GM12891 (cell line): ENCODE measurements around the gene EZH1.

Source experiments
- DNase-seq: peaks from one replicate; pipeline ENCODE4 v3.0.0; 2011; ENCODE audit warnings: low spot score; ENCODE audit not compliant: insufficient read length
- FAIRE-seq: peaks from 2 replicates; lab custom pipeline; 2011; peaks lifted over from hg19 to GRCh38; lab: Jason Lieb, UNC
- PAX5 ChIP-seq: IDR thresholded peaks from 2 replicates; pipeline ENCODE4 v1.6.1; 2011; ENCODE audit warnings: low read length, moderate library complexity, mild to moderate bottlenecking; ENCODE audit not compliant: insufficient read depth, severe bottlenecking
- POLR2A ChIP-seq: IDR thresholded peaks from 2 replicates; pipeline ENCODE4 v1.6.1; 2011; ENCODE audit warnings: low read depth, low read length, control low read depth
- POLR2AphosphoS5 ChIP-seq: IDR thresholded peaks from 2 replicates; pipeline ENCODE4 v1.6.1; 2011; ENCODE audit warnings: low read depth, low read length, control low read depth
- POU2F2 ChIP-seq: IDR thresholded peaks from 2 replicates; pipeline ENCODE4 v1.6.1; 2011; ENCODE audit warnings: low read depth, mild to moderate bottlenecking, control low read depth, low read length, moderate library complexity
- SPI1 ChIP-seq: IDR thresholded peaks from 2 replicates; pipeline ENCODE4 v1.6.1; 2011; ENCODE audit warnings: low read depth, low read length, control low read depth
- TAF1 ChIP-seq: IDR thresholded peaks from 2 replicates; pipeline ENCODE4 v1.6.1; 2011; ENCODE audit warnings: low read depth, low read length, control low read depth

EZH1 gene

GRCh38 chr17:42694524-42694923 lies 50.3 kb downstream of the EZH1 start:
- no peak for TF ChIP-seq TAF1
- no peak for TF ChIP-seq POU2F2
- no peak for TF ChIP-seq POLR2AphosphoS5
- no peak for TF ChIP-seq PAX5
- DNase-seq, result no peak
- peak; percentile 61 for FAIRE-seq

GRCh38 chr17:42692489-42692888 lies 52.4 kb downstream of the EZH1 start:
- TF ChIP-seq TAF1 (no peak), POLR2A (no peak), SPI1 (no peak), POU2F2 (no peak), PAX5 (no peak), POLR2AphosphoS5 (no peak)
- peak; percentile 5 for DNase-seq
- no peak for FAIRE-seq

DNA sequence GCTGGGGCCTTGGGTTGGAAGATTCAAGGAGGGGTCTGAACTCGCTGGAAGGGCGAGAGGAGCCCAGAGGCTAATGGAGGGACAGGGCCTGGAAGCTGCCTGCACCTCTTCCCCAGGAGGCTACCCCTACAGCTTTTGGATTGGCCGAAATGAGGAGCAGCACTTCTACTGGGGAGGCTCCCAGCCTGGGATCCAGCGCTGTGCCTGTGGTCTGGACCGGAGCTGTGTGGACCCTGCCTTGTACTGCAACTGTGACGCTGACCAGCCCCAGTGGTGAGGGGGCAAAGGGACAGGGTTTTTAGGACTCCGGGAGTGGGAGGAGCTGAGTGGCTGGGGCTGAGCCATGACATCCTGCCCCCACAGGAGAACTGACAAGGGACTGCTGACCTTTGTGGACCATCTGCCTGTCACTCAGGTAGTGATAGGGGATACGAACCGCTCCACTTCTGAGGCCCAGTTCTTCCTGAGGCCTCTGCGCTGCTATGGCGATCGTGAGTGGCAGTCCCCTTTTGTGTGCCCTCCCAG lies 53.8 kb downstream of the EZH1 start:
- FAIRE-seq, result no peak
- TF ChIP-seq TAF1 (no peak), PAX5 (no peak), POLR2AphosphoS5 (no peak)
- peak; percentile 15 for DNase-seq

DNA sequence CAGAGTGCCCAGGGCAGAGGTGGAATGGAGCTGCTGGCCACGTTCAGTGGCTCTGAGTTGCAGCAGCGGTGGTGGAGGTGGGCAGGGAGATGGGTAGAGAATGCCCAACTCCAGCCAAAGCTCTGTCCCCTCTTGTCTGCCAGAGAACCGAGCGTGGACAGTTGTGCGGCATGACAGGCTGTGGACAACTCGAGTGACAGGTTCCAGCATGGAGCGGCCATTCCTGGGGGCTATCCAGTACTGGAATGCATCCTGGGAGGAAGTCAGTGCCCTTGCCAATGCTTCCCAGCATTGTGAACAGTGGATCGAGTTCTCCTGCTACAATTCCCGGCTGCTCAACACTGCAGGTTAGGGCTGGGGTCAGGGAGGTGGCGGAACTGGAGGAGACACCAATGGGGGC lies 54.2 kb downstream of the EZH1 start:
- no peak for FAIRE-seq
- DNase-seq, result peak; percentile 1

DNA sequence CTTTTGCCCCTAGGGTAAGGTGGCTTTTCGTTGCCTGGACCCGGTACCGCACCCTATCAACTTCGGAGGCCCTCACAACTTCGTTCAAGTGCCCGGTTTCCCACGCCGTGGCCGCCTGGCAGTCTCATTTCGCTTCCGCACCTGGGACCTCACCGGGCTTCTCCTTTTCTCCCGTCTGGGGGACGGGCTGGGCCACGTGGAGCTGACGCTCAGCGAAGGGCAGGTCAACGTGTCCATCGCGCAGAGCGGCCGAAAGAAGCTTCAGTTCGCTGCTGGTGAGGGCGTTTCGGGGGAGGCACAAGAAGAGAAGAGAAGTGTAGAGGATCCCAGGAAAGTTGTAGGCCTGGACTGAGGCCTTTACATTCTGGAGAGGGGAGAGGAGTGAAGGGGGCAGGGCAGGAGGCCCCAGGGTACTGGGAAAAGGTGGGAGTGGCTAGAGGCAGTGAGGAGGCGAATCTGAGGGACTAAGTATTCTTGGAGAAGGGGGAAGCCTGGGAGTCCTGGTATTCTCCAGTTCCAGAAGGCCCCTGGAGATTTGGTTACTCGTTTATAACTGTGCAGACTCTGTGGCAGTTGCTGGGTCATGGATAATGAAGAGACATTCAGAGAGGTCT lies 57.0 kb downstream of the EZH1 start:
- DNase-seq (no peak), FAIRE-seq (no peak)
- TF ChIP-seq TAF1, result no peak
- TF ChIP-seq SPI1, result no peak
- no peak for TF ChIP-seq POU2F2
- TF ChIP-seq PAX5, result no peak
- no peak for TF ChIP-seq POLR2A
- TF ChIP-seq POLR2AphosphoS5, result no peak

More for the DNA sequence above, 54.2 kb downstream of the EZH1 start:
- TF ChIP-seq TAF1, result no peak
- TF ChIP-seq POLR2AphosphoS5, result no peak
- TF ChIP-seq POLR2A, result no peak
- no peak for TF ChIP-seq POU2F2
- TF ChIP-seq SPI1, result no peak
- TF ChIP-seq PAX5, result no peak

DNA sequence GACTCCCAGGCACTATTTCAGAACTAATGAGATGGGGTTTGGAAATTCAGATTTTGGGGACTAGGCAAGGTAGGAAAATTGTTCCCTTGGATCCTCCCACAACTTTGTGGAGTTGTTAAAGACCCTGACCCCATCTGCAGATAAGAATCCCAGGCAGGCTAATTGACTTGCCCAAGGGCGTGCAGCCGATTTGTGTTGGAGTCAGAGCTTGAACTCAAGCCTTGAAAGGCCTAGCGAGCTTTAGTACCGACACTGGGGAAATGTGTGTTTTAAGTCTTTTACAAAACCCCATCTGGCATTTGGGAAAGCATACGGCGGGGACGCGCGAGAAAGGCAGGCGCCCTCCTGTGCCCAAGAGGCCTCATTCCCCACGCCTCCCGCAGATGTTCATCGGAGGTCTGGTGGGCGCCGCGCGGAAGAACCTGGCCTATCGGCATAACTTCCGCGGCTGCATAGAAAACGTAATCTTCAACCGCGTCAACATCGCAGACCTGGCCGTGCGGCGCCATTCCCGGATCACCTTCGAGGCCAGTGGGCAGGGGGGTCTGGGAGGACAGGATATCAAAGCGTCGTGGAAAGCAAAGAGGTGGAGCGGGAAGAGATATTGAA lies 58.2 kb downstream of the EZH1 start:
- TF ChIP-seq POLR2A (no peak), POLR2AphosphoS5 (no peak), SPI1 (no peak), TAF1 (no peak), POU2F2 (no peak), PAX5 (no peak)
- DNase-seq, result no peak
- FAIRE-seq, result no peak

GRCh38 chr17:42685831-42686230 lies 59.0 kb downstream of the EZH1 start:
- FAIRE-seq (no peak), DNase-seq (no peak)
- TF ChIP-seq POU2F2, result no peak
- no peak for TF ChIP-seq POLR2A
- TF ChIP-seq POLR2AphosphoS5, result no peak
- TF ChIP-seq TAF1, result no peak
- no peak for TF ChIP-seq SPI1
- TF ChIP-seq PAX5, result no peak

DNA sequence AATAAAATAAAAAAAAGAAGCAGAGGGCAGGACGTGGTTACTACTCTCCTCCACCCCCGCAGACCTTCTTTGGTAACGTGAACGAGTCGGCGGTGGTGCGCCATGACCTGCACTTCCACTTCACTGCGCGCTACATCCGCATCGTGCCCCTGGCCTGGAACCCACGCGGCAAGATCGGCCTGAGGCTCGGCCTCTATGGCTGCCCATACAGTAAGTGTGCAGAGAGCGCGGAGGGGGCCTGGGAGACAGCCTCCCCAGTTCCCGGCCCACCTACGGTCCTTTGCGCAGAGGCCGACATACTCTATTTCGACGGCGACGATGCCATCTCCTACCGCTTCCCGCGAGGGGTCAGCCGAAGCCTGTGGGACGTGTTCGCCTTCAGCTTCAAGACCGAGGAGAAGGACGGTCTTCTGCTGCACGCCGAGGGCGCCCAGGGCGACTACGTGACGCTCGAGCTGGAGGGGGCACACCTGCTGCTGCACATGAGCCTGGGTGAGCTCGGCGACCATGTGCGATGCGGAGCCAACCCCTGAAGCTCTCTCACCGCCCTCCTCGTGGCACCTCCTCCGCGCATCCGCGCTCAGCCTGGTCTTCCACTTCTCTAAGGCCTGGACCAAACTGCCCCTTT lies 59.8 kb downstream of the EZH1 start:
- FAIRE-seq, result peak; percentile 28
- TF ChIP-seq POU2F2, result no peak
- TF ChIP-seq POLR2AphosphoS5, result no peak
- no peak for TF ChIP-seq PAX5
- no peak for TF ChIP-seq POLR2A
- TF ChIP-seq TAF1, result no peak
- no peak for TF ChIP-seq SPI1
- no peak for DNase-seq

DNA sequence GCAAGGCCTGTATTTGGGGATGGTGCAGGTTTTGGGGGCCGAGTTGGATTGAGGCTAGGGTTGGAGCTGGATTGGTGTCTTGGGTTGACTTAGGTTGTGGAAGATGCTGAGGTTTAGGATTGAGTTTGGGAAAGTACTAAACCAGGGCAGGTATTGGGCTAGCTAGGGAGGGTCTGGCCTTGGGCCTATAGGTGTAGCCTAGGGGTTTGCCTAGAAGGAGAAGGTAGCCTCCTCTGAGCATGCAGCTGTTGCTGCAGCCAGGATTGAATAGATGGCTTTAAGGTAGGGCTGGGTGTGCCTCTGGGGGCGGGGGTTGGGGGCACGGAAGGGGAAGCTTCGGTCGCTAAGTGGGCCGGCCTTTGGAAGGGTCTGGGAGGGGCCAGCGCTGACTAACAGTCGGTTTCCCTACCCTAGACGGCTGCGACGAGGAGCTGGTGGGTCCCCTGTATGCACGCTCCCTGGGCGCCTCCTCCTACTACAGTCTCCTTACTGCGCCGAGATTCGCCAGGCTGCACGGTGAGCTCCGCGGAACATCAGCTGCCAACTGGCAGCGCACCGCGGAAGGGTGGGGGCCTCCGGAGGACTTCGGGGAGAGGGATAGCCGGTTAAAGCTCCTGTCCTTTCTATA lies 61.3 kb downstream of the EZH1 start:
- DNase-seq (no peak), FAIRE-seq (peak; percentile 59)
- TF ChIP-seq SPI1 (no peak), POLR2A (0 out of 2 replicates have a peak, but pooled peaks have one; percentile 24)
